ENCODE results near the gene CHEK1.
A peak's percentile ranks its signal among the peaks of the same experiment; 100 is the strongest.
"Not testable (repeated sequence)": the region's sequence is repeated elsewhere in the genome, so short reads cannot be mapped to it uniquely, and the experiment has no call there.

CHEK1 gene

GRCh38 chr11:125694951-125695350 lies 70.0 kb downstream of the CHEK1 start:
- no peak for DNase-seq (ENCODE audit: low read depth, low spot score)

- no peak for DNase-seq (ENCODE audit: low read depth, low spot score)
These were observed 76.2 kb downstream of the CHEK1 start for GRCh38 chr11:125701018-125701610.

- DNase-seq (ENCODE audit: low read depth, low spot score), result no peak
These were observed 77.1 kb downstream of the CHEK1 start for GRCh38 chr11:125701858-125702621.

GRCh38 chr11:125704686-125705085 lies 79.7 kb downstream of the CHEK1 start:
- DNase-seq (ENCODE audit: low read depth, low spot score), result not testable (repeated sequence)

- no peak for DNase-seq (ENCODE audit: low read depth, low spot score)
These were observed 95.8 kb downstream of the CHEK1 start for GRCh38 chr11:125720781-125721180.

GRCh38 chr11:125724125-125724524 lies 99.2 kb downstream of the CHEK1 start:
- DNase-seq (ENCODE audit: low read depth, low spot score), result peak; percentile 32
